Stimulated activated CD4-positive, alpha-beta T cell treated with anti-CD3 and anti-CD28 coated beads, Interleukin-15, amount 100 ng/mL, for 48 hours (primary cell): Measurements from ENCODE around the gene SERPINB1.

ENCODE experiments used
- DNase-seq, 2 donors: peaks; one replicate each; pipeline ENCODE4 v3.0.0-alpha.2; 2020; ENCODE audit warnings: low read depth in 2 of 2

SERPINB1 gene

GRCh38 chr6:2850538-2851113 is 9.0 kb upstream of the SERPINB1 start:
- DNase-seq, result no peak

DNA sequence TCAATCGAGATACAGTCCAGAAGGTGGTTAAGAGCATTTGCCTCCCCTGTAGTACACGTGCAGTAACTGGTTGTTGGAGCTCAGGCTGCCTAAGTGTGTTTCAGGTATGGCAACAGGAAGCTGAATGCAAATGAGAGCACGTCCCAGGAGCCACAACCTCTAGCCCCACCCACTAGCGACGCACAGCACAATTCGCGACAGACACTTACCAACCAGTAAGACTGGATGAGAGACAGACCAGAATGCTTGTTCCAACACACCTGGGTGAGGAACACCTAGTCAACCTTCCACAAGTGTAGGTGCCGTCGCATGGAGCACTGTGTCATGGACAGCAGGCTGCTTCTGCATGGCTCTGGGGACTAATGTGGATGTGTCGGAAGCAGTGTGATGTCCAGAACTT is 7.2 kb upstream of the SERPINB1 start:
- peak; percentile 56 to 60 for DNase-seq

DNA sequence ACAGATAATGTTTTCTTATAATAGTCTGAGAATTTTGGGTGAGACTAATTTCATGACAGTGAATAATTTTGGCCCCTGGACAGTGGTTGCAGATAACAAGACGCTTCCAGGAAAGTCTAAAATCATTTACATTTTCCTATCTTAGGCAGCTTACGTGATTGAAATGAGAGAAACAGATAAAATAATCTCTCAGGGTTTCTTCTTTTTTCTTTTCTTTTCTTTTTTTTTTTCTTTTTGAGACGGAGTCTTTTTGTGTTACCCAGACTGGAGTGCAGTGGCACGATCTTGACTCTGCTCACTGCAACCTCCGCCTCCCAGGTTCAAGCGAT is 4.2 kb upstream of the SERPINB1 start:
- no peak for DNase-seq

GRCh38 chr6:2844008-2844407 is 2.3 kb upstream of the SERPINB1 start:
- DNase-seq, result no peak

- DNase-seq, result no peak
Measured at GRCh38 chr6:2843138-2843740, 1.6 kb upstream of the SERPINB1 start.

GRCh38 chr6:2842139-2842552 is 483 bp upstream of the SERPINB1 start:
- no peak for DNase-seq

DNA sequence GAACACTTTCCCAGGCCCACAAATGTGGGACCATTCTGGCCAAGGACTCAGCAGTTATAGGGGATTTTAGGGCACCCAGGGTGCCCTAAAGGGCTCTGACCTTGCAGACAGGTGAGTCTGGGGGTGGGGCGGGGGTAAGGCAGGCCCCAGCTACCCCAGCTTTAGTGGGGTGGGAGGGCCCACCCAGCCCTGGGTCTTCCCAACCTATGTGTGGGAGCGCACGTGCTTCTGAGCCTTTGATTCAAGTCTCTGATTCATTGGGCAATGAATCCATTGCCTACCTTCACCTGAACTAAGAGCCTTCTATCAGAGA is 958 bp downstream of the SERPINB1 start:
- DNase-seq, result no peak

- DNase-seq, result no peak
Measured at GRCh38 chr6:2839982-2840748, 1.5 kb downstream of the SERPINB1 start.

- no peak for DNase-seq
Measured at GRCh38 chr6:2839195-2839981, 2.3 kb downstream of the SERPINB1 start.

- DNase-seq, result no peak
Measured at GRCh38 chr6:2838251-2838650, 3.4 kb downstream of the SERPINB1 start.

DNA sequence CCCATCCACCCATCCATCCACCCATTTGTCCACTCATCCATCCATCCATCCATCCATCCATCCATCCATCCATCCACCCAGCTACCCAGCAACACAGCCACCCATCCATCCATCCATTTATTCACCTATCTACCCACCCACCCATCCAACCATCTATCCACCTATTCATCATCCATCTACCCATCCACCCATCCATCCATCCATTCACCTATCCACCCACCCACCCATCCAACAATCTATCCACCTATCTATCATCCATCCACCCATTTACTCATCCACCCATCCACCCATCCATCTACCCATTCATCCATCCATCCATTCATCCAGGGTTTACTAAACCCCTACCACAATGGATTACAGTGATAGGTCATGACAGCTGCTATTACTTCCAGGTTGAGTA is 7.4 kb downstream of the SERPINB1 start:
- no peak for DNase-seq

GRCh38 chr6:2831392-2831791 is 10.3 kb downstream of the SERPINB1 start:
- no peak for DNase-seq

- DNase-seq, result no peak
Measured at GRCh38 chr6:2830183-2830582, 11.5 kb downstream of the SERPINB1 start.

- DNase-seq, result no peak
Measured at GRCh38 chr6:2829253-2829652, 12.4 kb downstream of the SERPINB1 start.

DNA sequence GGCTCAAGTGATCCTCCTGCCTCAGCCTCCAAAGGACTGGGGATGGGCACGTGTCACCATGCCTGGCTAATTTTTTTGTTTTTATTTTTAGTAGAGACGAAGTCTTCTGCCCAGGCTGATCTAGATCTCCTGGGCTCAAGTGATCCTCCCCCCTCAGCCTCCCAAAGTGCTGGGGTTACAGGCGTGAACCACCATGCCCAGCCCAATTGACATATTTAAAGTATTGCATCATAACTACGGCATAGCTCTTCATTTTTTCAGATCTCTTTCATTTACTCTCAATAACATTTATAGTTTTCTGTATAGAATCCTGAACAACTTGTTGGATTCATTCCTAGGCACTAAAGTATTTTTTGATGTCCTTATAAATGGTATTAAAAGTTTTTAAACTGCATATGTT is 13.0 kb downstream of the SERPINB1 start:
- DNase-seq, result no peak

DNA sequence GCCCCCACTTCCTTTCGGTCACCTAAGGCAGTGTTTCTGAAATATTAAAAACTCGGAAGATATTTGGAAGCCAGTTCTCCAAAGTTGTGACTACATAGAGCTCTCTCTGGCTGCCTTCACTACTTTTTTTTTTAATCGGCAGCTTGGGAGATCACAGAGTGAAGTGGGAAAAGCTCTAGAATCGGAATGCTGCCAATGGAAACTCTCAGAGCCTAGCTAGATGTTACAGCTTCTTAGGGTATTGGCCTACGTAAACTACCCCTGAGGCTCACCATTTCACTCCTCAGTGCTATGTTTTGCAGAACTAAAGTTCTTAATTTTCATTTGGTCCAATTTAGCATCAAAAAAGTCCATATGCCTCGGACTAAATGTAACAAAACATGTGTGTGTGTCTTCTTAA is 14.5 kb downstream of the SERPINB1 start:
- DNase-seq, result no peak

DNA sequence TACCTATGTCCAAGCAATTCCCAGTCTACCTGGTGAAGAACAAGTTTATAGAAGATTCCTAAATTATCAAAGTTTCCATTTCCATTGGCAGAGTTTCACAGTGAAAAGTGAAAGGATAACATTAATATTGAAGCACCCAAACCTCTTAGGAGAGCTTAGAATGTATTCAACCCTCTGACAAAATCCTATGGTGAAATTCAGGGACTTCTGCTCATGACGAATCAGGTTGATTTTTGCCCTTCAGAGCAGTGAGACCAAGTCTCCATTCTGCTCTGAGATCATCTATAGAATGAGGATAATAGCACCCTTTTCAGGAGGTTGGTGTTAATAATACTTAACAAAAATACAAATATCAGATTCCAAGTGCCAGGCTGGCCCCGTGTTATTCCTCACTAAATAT is 15.5 kb downstream of the SERPINB1 start:
- no peak for DNase-seq

- DNase-seq, result no peak
Measured at GRCh38 chr6:2823104-2823850, 18.4 kb downstream of the SERPINB1 start.

- no peak for DNase-seq
Measured at GRCh38 chr6:2821554-2821953, 20.1 kb downstream of the SERPINB1 start.

DNA sequence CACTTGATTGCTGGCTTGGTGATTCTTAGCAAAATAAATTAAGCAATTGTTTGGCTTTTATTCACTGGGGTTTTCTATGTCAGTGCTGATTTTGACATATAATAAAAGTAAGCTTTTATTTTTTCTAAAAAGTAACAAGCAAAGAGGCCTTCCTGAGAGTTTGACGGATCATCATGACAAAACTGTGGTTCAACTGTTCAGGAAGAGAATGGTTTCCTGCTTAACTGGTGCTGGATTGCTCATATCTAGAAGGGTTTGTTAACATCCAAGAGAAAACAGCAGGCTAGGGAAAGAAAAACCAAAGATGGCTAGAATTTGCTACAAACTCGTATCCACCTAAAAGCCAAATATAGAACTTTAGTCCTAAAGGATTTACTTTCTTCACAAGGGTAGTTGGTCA is 21.2 kb downstream of the SERPINB1 start:
- DNase-seq, result no peak

DNA sequence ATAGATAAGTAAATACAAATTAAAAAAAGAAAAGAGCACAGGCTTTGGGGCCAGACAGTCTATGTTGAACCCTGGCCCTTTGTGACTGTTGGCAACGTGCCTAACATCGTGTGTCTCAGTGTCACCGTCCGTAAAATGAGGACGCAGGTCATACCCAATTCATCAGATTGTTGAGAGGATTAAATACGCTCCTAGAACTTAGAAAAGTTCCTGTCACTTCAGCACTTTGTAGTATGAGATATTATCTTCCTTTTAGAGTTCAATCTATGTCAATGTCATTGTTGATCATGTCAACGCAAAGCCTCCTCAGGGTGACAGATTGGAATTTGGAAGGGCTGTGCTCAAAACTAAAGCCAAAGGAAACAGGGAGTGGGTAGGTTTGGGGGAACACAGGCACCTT is 21.7 kb downstream of the SERPINB1 start:
- DNase-seq, result no peak

DNA sequence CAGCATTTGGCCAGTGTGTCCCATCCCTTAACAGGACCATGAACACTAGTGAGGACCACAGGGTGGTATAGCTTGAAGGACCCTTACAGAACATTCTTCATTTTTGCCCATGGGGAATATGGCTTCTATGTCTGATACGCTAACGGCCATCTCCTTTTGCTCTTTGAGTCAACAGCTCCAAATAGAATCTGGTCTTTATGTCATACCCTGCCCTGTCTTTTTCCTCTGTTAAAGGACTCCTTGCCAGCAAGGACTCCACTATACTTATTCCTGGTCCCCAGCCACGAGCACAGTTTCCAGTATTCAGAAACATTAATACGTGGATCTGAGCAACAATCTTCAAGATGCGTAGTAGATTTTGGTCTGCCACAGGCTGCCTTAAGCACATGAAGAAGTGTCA is 22.5 kb downstream of the SERPINB1 start:
- no peak for DNase-seq
